DMS153 (cell line): ENCODE results near the gene NR2C2AP.

Experiments used
- DNase-seq: peaks from one replicate; lab custom pipeline; 2025; lab: John Stamatoyannopoulos, UW

Gene NR2C2AP

DNA sequence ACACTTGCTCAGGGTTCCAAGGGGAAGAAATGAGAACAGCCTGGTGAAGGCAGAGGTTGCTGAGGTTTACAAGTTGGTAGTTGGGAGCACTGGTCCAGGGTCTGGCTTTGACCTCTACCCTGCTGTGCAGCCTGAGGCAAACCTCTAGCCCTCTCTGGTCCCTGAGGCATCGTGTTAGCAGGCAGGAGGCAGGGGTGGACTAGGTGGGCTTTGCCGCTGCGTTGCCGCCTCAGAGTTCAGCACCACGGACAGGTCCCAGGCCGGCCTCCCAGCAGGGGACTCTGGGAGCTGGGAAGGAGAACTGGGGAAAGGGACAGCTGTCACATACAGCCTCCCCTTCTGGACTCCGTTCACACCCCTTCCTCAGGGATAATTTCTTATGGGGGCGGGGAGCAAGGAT, 11.7 kb upstream of the NR2C2AP start:
- no peak for DNase-seq

DNA sequence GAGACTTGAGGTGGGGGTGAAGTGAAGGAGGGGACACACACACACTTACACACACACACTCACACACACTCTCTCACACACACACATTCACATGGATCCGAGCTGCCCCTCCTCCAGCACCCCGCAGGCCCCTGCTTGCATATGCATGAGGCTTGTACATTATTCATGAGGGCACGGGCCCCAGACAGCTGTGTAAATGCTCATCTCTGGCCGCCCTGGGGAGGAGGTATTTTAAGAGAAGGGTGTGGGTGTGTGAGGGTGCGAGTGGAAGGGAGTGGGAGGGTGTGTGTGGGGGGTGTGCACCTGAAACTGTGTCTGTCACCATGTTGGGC, 10.9 kb upstream of the NR2C2AP start:
- DNase-seq = no peak

DNA sequence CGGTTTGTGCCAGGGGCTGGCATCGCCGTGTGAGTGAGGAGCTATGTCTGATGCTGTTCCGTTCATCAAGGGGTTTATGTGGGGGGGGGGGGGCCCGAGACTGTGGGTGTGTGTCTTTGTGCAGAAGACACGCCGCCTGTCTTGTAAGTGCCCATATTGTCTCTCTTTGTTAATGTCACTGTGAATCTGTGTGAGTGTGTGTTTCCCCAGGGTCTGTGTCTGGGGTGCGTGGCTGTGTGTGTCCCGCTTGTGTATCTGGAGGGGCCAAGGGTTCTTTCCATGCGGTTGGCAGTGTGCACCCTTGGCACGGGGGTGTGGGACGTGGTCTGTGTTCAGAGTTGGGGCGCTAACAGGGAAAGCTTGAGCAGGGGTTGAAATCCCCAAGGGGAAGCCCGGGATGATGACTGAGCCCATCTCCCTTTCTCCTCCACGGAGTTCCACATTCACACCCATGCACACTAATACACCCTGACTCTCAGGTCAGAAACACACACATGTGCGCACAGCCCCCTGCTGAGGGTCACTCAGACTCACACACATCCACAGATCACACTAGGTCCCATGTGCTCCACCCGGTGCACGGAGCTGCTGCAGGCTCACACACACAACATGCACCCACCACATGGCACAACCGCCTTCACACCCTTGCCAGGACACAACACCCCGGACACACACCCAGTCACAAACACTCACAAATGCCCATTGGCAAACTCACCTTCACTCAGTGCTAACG, 10.4 kb upstream of the NR2C2AP start:
- DNase-seq = no peak

DNA sequence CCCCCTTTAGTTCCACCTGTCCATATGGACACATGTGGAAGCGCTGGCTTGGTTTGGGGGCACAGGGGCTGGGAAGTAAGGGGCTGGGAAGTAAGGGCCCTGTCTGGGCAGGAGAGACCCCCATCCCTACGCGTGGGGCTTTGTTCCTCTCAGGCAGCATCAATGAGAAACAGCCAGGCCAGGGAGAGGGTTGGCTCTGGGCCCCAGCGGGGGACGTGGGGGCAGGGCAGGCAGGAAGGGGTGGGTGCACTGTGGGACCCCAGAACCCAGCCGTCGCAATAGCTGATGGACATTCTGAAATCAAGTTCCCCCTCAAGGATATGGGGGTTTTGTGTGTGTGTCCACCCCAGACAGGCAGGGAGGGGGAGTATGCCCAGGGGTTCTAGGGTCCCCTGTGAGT, 9.7 kb upstream of the NR2C2AP start:
- no peak for DNase-seq

DNA sequence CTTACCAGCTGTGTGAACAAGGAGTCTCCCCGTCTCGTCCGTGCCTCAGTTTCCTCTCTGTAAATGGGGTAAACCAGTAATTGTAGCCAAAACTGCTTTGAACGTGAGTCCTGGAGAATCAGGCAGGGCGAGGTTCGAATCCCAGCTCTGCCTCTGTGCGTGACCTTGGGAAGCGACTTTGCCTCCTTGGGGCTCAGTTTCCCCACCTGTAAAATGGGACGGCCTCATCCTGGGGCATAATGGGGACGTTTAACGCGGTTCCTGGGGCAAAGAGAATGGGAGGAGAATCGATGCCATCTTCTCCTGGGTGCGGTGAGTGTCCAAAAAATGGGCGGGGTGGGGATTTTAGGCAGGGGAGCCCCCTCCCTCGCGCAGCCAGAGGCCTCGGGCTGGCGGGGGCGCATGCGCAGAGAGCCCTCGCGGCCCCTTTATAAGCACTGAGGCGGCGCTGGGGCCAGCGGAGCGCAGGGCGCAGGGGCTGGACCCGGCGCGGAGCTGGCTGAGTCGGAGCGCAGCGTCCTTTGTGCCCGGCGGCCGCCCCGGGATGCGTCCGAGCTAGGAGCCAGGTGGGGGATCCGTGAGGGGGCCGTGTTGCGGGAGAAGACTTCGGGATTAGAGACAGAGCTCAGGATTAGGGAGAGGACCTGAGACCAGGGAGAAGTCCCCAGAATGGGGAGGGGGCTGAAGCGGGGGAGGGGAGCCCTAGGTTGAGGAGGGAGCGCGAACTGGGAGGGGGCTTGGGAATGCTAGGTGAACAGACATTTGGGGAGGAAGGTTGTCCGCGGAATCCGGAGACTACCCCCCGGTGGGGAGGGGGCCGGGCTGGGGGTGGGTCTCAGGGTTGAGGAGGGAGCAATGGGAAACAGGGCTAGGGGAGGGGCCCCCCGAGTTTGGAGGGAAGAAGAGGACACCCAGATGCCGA, 8.5 kb upstream of the NR2C2AP start, which contains the start of gene NCAN:
TSS of gene NCAN (plus strand) at position 460 of the 922 bp plus-strand sequence. CDS start 4,996 bp downstream, outside the sequence.
- DNase-seq = no peak

DNA sequence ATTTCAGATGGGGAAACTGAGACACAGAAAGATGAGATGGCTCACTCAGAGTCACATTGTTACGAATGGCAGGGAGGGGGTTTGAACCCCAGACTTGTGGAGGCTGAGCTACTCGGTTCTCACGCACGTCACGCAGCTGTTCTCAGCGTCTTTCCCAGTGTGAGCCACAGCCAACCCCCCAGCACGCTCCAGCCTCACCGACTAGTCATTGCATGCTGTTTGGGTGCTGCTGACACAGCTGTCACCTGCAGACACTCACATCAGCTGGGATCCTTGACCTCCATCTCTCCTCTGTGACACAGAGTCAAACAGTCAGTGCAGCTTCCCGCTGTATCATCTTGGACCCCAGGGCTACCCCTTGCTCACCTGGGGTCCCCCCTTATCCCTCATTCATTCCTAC, 6.2 kb upstream of the NR2C2AP start:
- no peak for DNase-seq

DNA sequence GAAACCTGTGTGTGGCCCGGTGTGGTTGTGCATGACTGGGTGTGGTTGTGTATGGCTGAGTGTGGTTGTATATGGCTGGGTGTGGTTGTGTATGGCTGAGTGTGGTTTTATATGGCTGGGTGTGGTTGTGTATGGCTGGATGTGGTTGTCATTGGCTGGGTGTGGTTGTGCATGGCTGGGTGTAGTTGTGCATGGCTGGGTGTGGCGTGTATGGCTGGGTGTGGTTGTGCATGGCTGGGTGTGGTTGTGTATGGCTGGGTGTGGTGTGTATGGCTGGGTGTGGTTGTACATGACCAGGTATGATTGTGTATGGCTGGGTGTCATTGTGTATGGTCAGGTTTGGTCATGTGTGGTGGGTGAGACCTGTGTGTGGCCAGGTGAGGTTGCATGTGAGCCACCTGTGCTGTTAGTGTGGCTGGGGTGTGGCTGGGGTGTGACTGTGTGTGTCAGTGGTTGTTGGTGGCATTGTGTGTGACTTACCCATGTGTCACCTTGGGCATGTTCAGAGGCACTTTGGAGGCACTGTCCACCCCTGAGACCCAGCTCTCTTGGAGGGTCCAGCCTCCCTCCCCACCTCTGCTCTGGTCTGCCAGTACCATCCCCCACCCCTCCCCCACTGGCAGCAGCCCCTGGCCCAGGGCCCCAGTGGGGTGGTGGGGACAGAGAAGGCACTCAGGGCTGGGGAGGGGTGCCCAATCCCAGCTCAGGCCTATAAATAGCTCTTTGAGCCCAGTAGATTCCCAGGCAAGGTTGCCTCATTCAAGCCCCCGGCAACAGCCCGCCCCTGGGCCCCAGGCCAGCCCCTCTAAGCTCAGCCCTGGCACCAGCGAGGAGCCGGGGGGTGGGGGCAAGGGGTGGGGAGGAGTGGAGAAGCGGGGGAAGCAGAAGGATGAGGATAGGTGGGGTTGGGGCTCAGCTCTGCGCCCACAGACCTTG, 4.7 kb upstream of the NR2C2AP start:
- DNase-seq = no peak

DNA sequence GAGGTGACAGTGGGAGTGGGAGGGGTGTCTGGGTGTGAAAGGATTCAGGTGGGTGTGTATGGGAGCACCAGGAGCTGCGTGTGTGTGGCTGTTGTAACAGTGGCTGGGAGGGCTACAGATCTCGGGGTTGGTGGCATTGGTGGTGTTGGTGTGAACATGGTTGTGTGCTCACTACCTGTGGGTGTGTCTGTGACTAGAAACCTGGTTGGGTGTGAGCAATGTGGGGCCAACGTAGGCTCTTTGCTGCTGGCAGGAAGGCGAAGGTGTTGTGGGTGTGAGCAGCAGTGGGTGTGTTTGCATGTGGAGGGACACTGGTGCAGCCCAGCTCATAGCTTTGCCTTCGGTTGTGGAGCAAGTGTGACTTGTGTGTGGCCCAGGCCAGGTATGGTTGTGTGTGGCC, 3.7 kb upstream of the NR2C2AP start:
- no peak for DNase-seq

DNA sequence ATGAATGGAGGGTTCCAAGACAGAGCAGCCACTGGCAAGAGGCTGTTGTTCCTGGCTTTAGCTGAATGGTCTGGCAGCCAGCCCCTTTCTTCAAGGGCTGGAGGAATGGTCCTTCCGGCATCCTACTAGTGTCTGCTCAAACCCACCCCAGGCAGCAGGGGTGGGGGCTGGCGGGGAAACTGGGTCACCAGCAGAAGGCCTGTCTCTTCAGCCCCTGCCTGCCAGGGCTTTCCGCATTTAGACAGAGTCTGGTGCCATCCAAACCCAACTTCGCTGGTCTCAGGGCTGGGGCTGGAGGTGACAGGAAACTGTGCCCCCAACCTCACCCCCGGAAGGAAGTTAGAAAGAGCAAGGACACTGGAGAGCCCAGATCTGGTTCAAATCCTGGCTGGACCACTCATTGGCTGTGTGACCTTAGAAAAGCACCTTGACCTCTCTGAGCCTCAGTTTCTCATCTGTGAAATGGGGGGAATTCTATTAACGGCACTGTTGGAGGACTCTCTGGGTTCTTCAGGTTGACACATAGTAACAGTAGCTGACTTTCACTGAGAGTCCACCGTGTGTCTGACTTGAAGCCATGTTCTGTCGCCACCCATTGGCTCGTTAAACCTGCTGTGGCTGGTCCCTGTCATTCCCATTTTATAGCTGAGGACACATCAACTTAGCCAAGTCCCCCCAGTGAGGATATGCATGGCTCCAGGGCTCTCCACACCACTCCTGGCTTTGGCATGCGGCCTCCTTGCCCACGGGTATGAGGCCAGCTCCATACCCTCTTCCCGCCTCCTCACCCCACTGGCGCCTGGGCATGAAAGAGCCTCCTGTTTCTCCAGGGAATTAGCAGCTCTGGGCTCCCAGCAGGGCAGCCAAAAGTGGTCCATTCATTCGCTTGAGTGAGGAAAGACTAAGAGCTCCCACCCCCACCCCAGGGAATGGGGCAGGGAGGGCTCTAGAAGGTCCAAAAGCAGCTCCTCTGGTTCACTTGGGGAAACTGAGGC, 2.5 kb upstream of the NR2C2AP start:
- no peak for DNase-seq

DNA sequence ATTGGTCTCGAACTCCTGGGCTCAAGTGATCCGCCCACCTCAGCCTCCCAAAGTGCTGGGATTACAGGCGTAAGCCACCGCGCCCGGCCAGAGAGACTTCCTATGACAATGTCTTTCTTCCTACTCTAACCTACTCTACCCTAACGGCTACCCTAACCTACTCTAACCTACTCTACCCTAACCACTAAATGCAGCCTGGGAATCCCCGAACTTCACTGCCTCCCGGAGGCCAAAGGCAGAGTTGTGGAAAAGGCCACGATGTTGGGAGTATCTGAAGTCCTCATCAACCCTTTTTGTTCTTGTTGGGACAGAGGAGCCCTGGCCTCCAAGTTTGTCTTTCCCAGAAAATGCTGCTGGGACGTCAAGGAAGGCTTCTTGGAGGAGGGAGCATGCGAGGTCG, 967 bp upstream of the NR2C2AP start:
- no peak for DNase-seq

DNA sequence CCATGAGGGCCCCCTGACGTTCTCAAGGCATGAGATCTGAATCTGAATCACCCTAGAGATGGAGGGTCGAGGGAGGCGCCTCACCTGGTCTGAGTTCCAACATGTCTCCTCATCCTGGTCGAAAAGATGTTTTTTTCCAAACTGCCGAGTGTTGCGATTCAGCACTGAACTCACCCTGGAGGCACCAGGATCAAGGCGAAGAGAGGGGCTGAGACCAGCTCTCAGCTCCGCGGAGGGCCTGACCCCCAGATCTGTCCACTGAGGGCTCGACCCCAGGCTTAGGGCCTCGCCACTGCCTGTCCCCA, 555 bp downstream of the NR2C2AP start:
- DNase-seq = no peak

DNA sequence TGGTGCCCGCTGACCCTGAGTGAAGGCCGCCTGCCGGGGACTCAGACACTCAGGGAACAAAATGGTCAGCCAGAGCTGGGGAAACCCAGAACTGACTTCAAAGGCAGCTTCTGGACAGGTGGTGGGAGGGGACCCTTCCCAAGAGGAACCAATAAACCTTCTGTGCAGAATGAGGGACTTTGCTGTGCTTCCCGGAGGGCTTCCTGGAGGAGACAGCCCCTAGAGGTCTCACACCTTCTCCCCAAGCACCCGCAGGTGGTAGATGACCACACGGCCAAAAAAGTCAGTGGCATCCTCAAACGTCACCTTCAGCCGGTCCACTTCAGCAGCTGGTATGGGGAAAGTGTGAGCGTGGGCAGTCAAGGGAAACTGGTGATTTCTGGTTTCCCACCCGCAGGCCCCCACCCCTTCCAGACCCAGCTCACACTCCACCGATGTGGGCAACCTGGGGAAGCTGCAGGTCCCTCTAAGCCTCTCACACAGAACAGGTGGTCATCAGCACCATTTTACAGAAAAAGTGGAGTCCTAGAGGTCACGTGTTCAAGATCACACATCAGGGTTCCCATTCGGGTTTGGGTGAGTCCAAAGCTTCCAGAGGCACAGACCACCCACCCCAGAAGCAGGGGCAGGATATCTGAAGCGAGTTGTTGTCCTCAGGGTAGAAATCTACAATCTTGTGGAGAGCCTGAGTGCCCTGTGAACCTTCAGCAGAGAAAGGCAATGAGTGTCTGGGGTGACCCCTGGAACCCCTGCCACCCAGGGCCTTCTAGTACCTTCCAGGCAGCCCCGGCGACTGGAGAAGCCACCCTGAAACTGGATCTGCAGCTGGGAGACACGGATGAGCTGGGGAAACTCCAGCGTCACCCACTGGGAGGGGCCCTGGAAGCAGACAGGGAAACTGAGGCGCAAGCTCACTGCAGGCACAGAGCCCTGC, 1.2 kb downstream of the NR2C2AP start:
- DNase-seq = no peak

DNA sequence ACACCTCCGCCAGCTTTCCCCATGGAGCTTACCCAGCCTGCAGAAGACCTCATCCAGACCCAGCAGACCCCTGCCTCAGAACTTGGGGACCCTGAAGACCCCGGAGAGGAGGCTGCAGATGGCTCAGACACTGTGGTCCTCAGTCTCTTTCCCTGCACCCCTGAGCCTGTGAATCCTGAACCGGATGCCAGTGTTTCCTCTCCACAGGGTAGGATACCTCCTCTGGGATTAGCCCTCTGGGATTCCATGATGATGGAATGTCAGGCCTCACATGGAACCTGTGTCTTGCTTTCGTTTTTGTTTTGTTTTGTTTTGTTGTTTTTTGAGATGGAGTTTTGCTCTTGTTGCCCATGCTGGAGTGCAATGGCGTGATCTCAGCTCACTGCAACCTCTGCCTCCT, 9.3 kb downstream of the NR2C2AP start:
- DNase-seq = no peak

DNA sequence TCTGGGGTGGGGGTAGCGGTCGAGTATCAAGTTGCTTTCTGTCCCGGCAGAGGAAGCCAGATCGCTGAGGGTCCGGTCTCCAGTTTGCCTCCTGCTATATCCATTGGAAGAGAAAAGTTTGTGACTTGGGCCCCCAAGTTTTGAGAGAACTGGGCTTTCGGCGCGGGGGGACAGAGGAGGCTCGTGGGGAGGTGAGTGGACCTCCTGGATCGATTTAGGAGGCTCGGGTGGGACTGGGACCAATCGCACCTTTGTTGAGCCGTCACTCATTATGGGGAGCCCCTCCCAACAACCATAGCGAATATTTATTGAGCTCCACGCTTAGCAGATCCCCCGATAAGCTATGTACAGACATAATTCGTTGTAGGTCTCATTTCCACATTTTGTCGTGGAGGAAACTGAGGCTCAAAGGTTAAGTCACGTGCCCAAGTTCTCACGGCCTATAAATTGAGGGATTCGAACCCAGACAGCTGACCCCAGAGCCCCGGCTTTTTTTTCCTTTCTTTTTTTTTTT, 10.2 kb downstream of the NR2C2AP start:
- no peak for DNase-seq

DNA sequence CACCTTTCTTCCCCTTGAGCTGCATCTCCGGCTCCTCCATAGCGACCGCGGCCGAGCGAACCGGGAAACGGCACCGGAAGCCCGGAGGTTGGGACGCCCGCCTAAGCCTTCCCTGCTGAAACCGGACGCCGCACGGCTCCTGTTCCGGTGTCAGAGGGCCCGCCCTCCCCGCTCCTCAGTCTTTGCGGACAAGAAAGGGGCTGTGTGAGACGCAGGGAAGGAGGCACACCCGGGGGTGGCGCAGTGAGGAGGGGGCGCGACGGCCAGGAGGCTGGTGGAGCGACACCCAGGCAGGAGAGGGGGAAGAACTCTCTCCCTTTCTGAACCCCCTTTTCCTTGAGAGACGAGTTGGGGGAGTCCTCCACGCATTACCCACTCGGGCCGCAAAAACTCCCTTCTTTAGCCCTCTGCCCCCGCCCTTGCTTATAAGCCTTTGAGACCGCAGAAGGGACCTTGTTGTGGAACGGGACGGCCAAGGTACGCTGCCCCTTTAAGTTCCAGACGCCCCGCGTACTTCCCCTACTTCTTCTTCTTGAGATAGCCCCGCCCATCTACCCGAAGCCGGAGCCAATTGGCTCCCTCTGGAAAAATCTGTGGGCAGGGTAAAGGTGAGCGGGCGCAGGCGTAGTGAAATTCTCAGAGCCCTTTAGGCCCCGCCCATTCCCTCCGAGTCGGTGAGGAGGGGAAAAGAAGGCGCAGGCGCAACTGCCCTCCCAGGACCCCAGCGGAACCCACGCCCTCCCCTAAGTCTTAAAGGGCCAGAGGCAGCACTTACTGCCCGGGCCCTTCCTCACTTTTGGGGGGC, 10.9 kb downstream of the NR2C2AP start, which contains the start of the genes BORCS8 and RFXANK:
TSS of gene BORCS8 (minus strand) at position 75 of the 805 bp plus-strand sequence. CDS start at position 40, 35 bp downstream.
TSS of gene RFXANK (plus strand) at position 181 of the 805 bp plus-strand sequence. CDS start 1,689 bp downstream, outside the sequence.
- peak; percentile 98 for DNase-seq

DNA sequence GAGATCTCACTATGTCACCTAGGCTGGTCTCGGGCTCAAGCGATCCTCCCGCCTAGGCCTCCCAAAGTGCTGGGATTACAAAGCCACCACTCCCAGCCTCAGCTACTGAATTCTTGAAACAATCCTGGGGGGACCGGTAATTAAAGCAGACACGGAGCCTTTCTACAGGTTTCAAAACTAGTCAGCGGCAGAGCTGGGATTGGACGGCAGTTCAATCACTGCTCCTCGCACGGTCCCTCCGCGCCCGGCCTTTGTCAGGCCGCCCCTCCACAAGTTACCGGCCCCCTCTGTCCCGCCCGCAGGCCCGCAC, 11.5 kb downstream of the NR2C2AP start:
- no peak for DNase-seq

DNA sequence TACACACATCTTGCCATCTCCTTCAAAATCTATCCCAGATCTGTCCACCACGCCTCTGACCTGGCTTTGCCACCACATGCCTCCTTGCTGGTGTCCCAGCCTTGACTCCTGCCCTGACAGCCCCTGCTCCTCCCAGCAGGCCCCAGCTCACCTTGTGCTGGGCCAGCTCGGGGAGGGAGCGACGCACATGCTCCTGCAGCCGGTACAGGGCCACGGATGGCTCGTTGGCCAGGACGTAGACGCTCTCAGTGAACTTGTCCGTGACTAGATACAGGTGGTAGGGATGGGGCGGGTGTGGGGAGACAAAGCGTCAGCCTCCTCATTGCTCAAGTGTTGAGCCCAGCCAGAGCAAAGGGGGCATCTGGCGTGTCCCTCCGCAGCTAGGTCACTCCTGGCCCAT, 16.5 kb downstream of the NR2C2AP start:
- no peak for DNase-seq

DNA sequence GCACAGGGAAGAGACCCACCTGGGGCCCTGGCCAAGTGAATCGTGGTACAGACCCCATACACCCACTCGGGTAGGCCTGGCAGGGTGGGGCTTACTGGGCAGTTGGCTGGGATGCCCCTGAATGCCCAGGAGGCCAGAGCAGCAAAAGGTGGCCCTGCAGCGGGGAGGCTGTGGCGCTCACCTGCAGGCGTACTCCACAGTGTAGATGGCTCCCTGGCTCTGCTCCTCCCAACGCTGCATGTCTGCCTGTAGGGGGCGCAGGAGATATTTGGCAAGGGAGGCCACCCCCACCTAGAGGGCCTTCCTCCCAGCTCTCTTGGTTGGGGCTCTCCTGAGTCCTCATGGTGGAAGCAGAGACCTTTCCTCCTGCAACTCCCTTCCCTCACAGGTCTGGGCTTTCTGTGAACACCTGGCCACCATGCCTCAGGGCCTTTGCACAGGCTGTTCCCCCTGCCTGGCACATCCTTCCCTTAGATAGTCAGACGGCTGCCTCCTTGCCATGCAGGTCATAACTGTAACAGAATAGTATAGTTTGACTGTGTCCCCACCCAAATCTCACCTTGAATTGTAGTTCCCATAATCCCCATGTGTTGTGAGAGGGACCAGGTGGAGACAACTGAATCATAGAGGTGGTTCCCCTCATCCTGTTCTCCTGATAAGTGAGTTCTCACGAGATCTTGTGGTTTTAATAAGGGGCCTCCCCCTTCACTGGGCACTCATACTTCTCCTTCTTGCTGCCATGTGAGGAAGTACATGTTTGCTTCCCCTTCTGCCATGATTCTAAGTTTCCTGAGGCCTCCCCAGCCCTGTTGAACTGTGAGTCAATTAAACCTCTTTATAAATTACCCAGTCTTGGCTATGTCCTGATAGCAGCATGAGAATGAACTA, 17.1 kb downstream of the NR2C2AP start:
- no peak for DNase-seq
